Measurements from ENCODE around the gene GLCE.

GRCh38 chr15:69121198-69121828 lies 39.1 kb upstream of the GLCE start:
- TF ChIP-seq CTCF (IDR thresholded peaks at IDR 0.05; ENCODE audit: low read length) (no peak), EZH2 (IDR thresholded peaks at IDR 0.05; ENCODE audit: borderline replicate concordance, low read length) (no peak)
